GM18858 (cell line): ENCODE data around the gene XBP1.
"Not testable (repeated sequence)": the region's sequence is repeated elsewhere in the genome, so short reads cannot be mapped to it uniquely, and the experiment has no call there.

Source experiments
- ATAC-seq: cut with Tn5 transposase; IDR thresholded peaks from one replicate; pipeline ENCODE4 v1.9.1; 2021; ENCODE audit not compliant: unreplicated experiment

XBP1 gene

GRCh38 chr22:28819253-28820096 lies 19.1 kb upstream of the XBP1 start:
- no peak for ATAC-seq

GRCh38 chr22:28817919-28818859 lies 17.8 kb upstream of the XBP1 start:
- ATAC-seq = no peak

- ATAC-seq = no peak
Measured at GRCh38 chr22:28817064-28817463, 16.7 kb upstream of the XBP1 start.

GRCh38 chr22:28815729-28816128 lies 15.4 kb upstream of the XBP1 start:
- ATAC-seq = no peak

- ATAC-seq = no peak
Measured at GRCh38 chr22:28815111-28815510, 14.7 kb upstream of the XBP1 start.

- no peak for ATAC-seq
Measured at GRCh38 chr22:28813772-28814518, 13.6 kb upstream of the XBP1 start.

- no peak for ATAC-seq
Measured at GRCh38 chr22:28812516-28812915, 12.1 kb upstream of the XBP1 start.

- no peak for ATAC-seq
Measured at GRCh38 chr22:28810821-28811491, 10.6 kb upstream of the XBP1 start.

- ATAC-seq = no peak
Measured at GRCh38 chr22:28808716-28809355, 8.5 kb upstream of the XBP1 start.

GRCh38 chr22:28805426-28805825 lies 5.1 kb upstream of the XBP1 start:
- not testable (repeated sequence) for ATAC-seq

GRCh38 chr22:28802595-28803123 lies 2.3 kb upstream of the XBP1 start:
- no peak for ATAC-seq

- no peak for ATAC-seq
Measured at GRCh38 chr22:28801845-28802594, 1.7 kb upstream of the XBP1 start.

GRCh38 chr22:28799606-28800307 lies 612 bp downstream of the XBP1 start:
- no peak for ATAC-seq

GRCh38 chr22:28798810-28799605 lies 1.4 kb downstream of the XBP1 start:
- no peak for ATAC-seq

- no peak for ATAC-seq
Measured at GRCh38 chr22:28795932-28796856, 4.2 kb downstream of the XBP1 start.

- no peak for ATAC-seq
Measured at GRCh38 chr22:28795071-28795693, 5.2 kb downstream of the XBP1 start.
